ENCODE results near the gene DCST2.

The DCST2 gene

GRCh38 chr1:155034318-155035208 is 982 bp upstream of the DCST2 start:
- H3K27ac ChIP-seq (ENCODE audit: low read depth, low read length): no peak overlapping the region
- no peaks in the 10 kb centered on the region for H3K27me3 ChIP-seq (ENCODE audit: insufficient read depth, low read length)
- H3K79me2 ChIP-seq (ENCODE audit: control insufficient read depth, insufficient read depth, low read length, poor library complexity): no peaks in the 10 kb centered on the region
- H3K9ac ChIP-seq (ENCODE audit: low read length): no peak overlapping the region
- no peak overlapping the region for H3K18ac ChIP-seq (ENCODE audit: low read length)
- no peak overlapping the region for H2BK120ac ChIP-seq (ENCODE audit: insufficient read depth, low read length, poor library complexity)
- no peak overlapping the region for H3K4me2 ChIP-seq (ENCODE audit: low read length)
- no peak overlapping the region for H2BK5ac ChIP-seq (ENCODE audit: low read depth, low read length, poor library complexity)
- H4K12ac ChIP-seq (ENCODE audit: low read depth, low read length): no peak overlapping the region
- no peak overlapping the region for H2AK5ac ChIP-seq (ENCODE audit: low read length)
- H4K8ac ChIP-seq (ENCODE audit: low read depth, low read length): no peak overlapping the region
- H4K91ac ChIP-seq (ENCODE audit: low read depth, low read length): no peak overlapping the region
- no peak overlapping the region for H3K4me3 ChIP-seq (ENCODE audit: low read depth, low read length)
- no peak overlapping the region for H3K23ac ChIP-seq (ENCODE audit: low read length)
- no peaks in the 10 kb centered on the region for H3K36me3 ChIP-seq (ENCODE audit: control insufficient read depth in 1 of 2, insufficient read depth in 2 of 2, low read length in 2 of 2)
- no peak for DNase-seq
- H2BK12ac ChIP-seq (ENCODE audit: low read length): no peak overlapping the region
- no peaks in the 10 kb centered on the region for H3K9me3 ChIP-seq (ENCODE audit: insufficient read depth, low read depth, low read length)
- H3K4me1 ChIP-seq (ENCODE audit: control insufficient read depth in 1 of 2, insufficient read depth in 2 of 2, low read length in 2 of 2): peaks cover 9% of the 10 kb centered on the region in 2 experiments
- no peak overlapping the region for H2AFZ ChIP-seq (ENCODE audit: insufficient read depth, low read length, poor library complexity)
- H3K4ac ChIP-seq (ENCODE audit: low read depth, low read length): no peak overlapping the region
- no CpG with 5 or more reads among the region's 20 CpGs for WGBS (ENCODE audit: extremely low coverage, insufficient coverage, insufficient read length)
- H3K14ac ChIP-seq (ENCODE audit: low read length): no peak overlapping the region
- H3K79me1 ChIP-seq (ENCODE audit: low read length): no peaks in the 10 kb centered on the region

DNA sequence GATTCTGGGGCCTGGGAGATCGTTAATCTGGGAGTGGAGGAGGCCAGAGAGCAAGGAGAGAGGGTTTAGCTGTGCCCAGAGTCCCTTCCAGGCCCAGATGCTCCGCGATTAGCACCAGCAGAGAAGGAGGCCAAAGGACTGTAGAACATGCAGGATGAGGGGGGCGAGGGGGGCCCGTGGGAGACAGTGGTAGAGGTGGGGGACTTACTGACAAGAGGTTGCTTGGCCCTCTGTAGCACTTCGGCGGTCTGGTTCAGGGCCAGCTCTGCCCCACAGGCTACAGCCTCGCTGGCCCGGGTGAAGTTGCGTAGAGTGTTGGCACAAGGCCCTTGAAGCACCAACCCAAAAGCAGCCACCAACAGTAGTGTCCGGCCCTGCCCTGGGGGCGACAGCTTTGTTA is 695 bp downstream of the DCST2 start:
- Histone ChIP-seq H2BK12ac (ENCODE audit: low read length) (no peak overlapping the region), H3K4me1 (ENCODE audit: control insufficient read depth in 1 of 2, insufficient read depth in 2 of 2, low read length in 2 of 2) (peaks cover 0 to 3% of the 10 kb centered on the region in 2 experiments), H4K91ac (ENCODE audit: low read depth, low read length) (no peak overlapping the region), H3K23ac (ENCODE audit: low read length) (no peak overlapping the region), H4K8ac (ENCODE audit: low read depth, low read length) (no peak overlapping the region), H3K4ac (ENCODE audit: low read depth, low read length) (no peak overlapping the region), H3K14ac (ENCODE audit: low read length) (no peak overlapping the region), H3K18ac (ENCODE audit: low read length) (no peak overlapping the region), H2BK5ac (ENCODE audit: low read depth, low read length, poor library complexity) (no peak overlapping the region), H2BK120ac (ENCODE audit: insufficient read depth, low read length, poor library complexity) (no peak overlapping the region), H3K79me2 (ENCODE audit: control insufficient read depth, insufficient read depth, low read length, poor library complexity) (no peaks in the 10 kb centered on the region), H3K27me3 (ENCODE audit: insufficient read depth, low read length) (no peaks in the 10 kb centered on the region), H3K4me2 (ENCODE audit: low read length) (no peak overlapping the region), H4K12ac (ENCODE audit: low read depth, low read length) (no peak overlapping the region), H3K79me1 (ENCODE audit: low read length) (no peaks in the 10 kb centered on the region), H3K27ac (ENCODE audit: low read depth, low read length) (no peak overlapping the region), H3K4me3 (ENCODE audit: low read depth, low read length) (no peak overlapping the region), H3K9me3 (ENCODE audit: insufficient read depth, low read depth, low read length) (no peaks in the 10 kb centered on the region), H3K9ac (ENCODE audit: low read length) (no peak overlapping the region), H3K36me3 (ENCODE audit: control insufficient read depth in 1 of 2, insufficient read depth in 2 of 2, low read length in 2 of 2) (no peaks in the 10 kb centered on the region), H2AFZ (ENCODE audit: insufficient read depth, low read length, poor library complexity) (no peak overlapping the region), H2AK5ac (ENCODE audit: low read length) (no peak overlapping the region)
- WGBS (ENCODE audit: extremely low coverage, insufficient coverage, insufficient read length): no CpG with 5 or more reads among the region's 12 CpGs
- DNase-seq: no peak

DNA sequence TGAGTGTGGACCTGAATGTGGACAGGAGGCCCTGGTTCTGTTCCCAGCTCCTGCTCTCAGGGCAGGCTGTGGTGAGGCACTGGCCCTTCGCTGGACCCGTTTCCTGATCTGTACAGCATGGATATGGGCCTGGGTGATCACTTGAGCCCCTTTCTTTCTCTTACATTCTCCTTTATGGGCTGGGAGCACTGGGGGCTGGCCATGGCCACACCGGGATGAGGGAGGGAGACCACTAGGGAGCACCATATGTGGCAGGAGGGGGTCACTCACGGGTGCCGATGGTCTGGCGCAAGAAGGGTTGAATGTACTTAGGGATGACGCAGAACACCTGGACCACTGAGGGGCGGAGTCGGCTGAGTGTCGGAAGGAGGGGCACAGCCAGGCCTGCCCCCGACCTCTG is 2.7 kb downstream of the DCST2 start:
- Histone ChIP-seq H2BK12ac (ENCODE audit: low read length) (no peak overlapping the region), H3K9ac (ENCODE audit: low read length) (no peak overlapping the region), H3K4ac (ENCODE audit: low read depth, low read length) (no peak overlapping the region), H3K79me1 (ENCODE audit: low read length) (peaks cover 4% of the 10 kb centered on the region), H3K27ac (ENCODE audit: low read depth, low read length) (no peak overlapping the region), H3K18ac (ENCODE audit: low read length) (no peak overlapping the region), H3K4me2 (ENCODE audit: low read length) (no peak overlapping the region), H3K9me3 (ENCODE audit: insufficient read depth, low read depth, low read length) (no peaks in the 10 kb centered on the region), H2BK120ac (ENCODE audit: insufficient read depth, low read length, poor library complexity) (no peak overlapping the region), H3K36me3 (ENCODE audit: control insufficient read depth in 1 of 2, insufficient read depth in 2 of 2, low read length in 2 of 2) (no peaks in the 10 kb centered on the region), H4K12ac (ENCODE audit: low read depth, low read length) (no peak overlapping the region), H3K4me1 (ENCODE audit: control insufficient read depth in 1 of 2, insufficient read depth in 2 of 2, low read length in 2 of 2) (peaks cover 7 to 8% of the 10 kb centered on the region in 2 experiments), H3K4me3 (ENCODE audit: low read depth, low read length) (no peak overlapping the region), H2AK5ac (ENCODE audit: low read length) (no peak overlapping the region), H2BK5ac (ENCODE audit: low read depth, low read length, poor library complexity) (no peak overlapping the region), H2AFZ (ENCODE audit: insufficient read depth, low read length, poor library complexity) (no peak overlapping the region), H4K91ac (ENCODE audit: low read depth, low read length) (no peak overlapping the region), H3K23ac (ENCODE audit: low read length) (no peak overlapping the region), H3K14ac (ENCODE audit: low read length) (no peak overlapping the region), H4K8ac (ENCODE audit: low read depth, low read length) (no peak overlapping the region), H3K27me3 (ENCODE audit: insufficient read depth, low read length) (no peaks in the 10 kb centered on the region), H3K79me2 (ENCODE audit: control insufficient read depth, insufficient read depth, low read length, poor library complexity) (no peaks in the 10 kb centered on the region)
- no CpG with 5 or more reads among the region's 11 CpGs for WGBS (ENCODE audit: extremely low coverage, insufficient coverage, insufficient read length)
- no peak for DNase-seq

- H2BK5ac ChIP-seq (ENCODE audit: low read depth, low read length, poor library complexity): no peak overlapping the region
- no peak overlapping the region for H2BK12ac ChIP-seq (ENCODE audit: low read length)
- H3K36me3 ChIP-seq (ENCODE audit: control insufficient read depth in 1 of 2, insufficient read depth in 2 of 2, low read length in 2 of 2): no peaks in the 10 kb centered on the region
- H2AK5ac ChIP-seq (ENCODE audit: low read length): no peak overlapping the region
- no peak overlapping the region for H2AFZ ChIP-seq (ENCODE audit: insufficient read depth, low read length, poor library complexity)
- H3K4me3 ChIP-seq (ENCODE audit: low read depth, low read length): peak overlapping the region; percentile 6
- H3K79me2 ChIP-seq (ENCODE audit: control insufficient read depth, insufficient read depth, low read length, poor library complexity): no peaks in the 10 kb centered on the region
- H4K91ac ChIP-seq (ENCODE audit: low read depth, low read length): no peak overlapping the region
- no peak overlapping the region for H3K9ac ChIP-seq (ENCODE audit: low read length)
- no peaks in the 10 kb centered on the region for H3K9me3 ChIP-seq (ENCODE audit: insufficient read depth, low read depth, low read length)
- H2BK120ac ChIP-seq (ENCODE audit: insufficient read depth, low read length, poor library complexity): no peak overlapping the region
- H4K8ac ChIP-seq (ENCODE audit: low read depth, low read length): no peak overlapping the region
- H3K79me1 ChIP-seq (ENCODE audit: low read length): peaks cover 4% of the 10 kb centered on the region
- no peak overlapping the region for H3K14ac ChIP-seq (ENCODE audit: low read length)
- no CpG with 5 or more reads among the region's 15 CpGs for WGBS (ENCODE audit: extremely low coverage, insufficient coverage, insufficient read length)
- H3K27ac ChIP-seq (ENCODE audit: low read depth, low read length): no peak overlapping the region
- no peaks in the 10 kb centered on the region for H3K27me3 ChIP-seq (ENCODE audit: insufficient read depth, low read length)
- no peak overlapping the region for H4K12ac ChIP-seq (ENCODE audit: low read depth, low read length)
- peaks cover 7 to 8% of the 10 kb centered on the region in 2 experiments for H3K4me1 ChIP-seq (ENCODE audit: control insufficient read depth in 1 of 2, insufficient read depth in 2 of 2, low read length in 2 of 2)
- H3K4ac ChIP-seq (ENCODE audit: low read depth, low read length): no peak overlapping the region
- H3K4me2 ChIP-seq (ENCODE audit: low read length): no peak overlapping the region
- no peak overlapping the region for H3K18ac ChIP-seq (ENCODE audit: low read length)
- H3K23ac ChIP-seq (ENCODE audit: low read length): no peak overlapping the region
- no peak for DNase-seq
These were observed 3.3 kb downstream of the DCST2 start for GRCh38 chr1:155030243-155030795.
